Measurements from ENCODE around the gene GINS1.

- TF ChIP-seq CTCF (IDR thresholded peaks at IDR 0.05) (peak in 2 of 3 experiments; percentile 42 to 46), POLR2A (IDR thresholded peaks at IDR 0.05) (no peak)
Observed at GRCh38 chr20:25399037-25399430, 8.4 kb upstream of the GINS1 start.
